Non-pigmented ciliary epithelial cell (primary cell): ENCODE data around the gene RNPEPL1.

Experiments
- DNase-seq: peaks from one replicate; pipeline ENCODE4 v3.0.0-alpha.2; 2010; ENCODE audit warnings: low read depth

The RNPEPL1 gene

DNA sequence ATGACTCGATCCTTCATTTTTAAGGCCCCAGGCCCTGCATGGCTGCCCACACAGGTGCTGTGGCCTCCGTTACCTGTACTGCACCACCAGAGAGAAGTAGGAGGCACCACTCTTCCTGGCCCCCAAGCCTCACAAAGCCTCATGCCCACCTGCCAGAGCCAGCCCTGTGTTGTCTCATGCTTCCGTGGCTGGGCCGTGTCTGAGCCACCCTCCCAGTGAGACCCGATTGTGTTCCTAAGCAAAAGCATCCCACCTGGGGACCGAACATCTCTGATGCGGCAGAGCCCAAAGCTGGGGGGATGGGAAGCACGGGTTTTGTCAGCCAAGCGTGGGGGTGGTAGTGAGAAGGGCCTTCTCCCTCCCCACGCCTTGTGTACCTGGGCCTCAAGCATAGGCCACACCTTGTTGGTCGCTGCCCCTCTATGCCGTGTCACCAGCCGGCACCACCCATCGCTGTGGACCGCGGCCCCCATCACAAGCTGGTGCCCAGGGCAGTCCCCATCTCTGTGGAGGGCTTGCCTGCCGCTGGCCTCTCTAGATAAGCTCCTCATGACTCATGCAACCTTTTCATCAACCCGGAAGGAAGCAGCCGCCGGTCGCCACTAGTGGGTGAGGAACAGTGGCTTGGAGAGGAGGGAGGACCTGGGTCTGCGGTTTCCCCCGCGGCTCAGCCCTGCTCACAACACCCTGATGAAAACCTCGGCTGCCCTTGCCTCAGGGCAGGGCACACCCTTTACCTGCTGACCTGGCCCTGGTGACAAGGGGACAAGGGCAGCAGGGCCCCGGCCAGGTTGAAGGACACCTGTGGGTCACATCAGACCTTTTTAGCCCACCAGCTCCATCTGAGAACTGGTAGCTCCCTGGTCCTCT is 2.7 kb upstream of the RNPEPL1 start:
- DNase-seq = no peak

DNA sequence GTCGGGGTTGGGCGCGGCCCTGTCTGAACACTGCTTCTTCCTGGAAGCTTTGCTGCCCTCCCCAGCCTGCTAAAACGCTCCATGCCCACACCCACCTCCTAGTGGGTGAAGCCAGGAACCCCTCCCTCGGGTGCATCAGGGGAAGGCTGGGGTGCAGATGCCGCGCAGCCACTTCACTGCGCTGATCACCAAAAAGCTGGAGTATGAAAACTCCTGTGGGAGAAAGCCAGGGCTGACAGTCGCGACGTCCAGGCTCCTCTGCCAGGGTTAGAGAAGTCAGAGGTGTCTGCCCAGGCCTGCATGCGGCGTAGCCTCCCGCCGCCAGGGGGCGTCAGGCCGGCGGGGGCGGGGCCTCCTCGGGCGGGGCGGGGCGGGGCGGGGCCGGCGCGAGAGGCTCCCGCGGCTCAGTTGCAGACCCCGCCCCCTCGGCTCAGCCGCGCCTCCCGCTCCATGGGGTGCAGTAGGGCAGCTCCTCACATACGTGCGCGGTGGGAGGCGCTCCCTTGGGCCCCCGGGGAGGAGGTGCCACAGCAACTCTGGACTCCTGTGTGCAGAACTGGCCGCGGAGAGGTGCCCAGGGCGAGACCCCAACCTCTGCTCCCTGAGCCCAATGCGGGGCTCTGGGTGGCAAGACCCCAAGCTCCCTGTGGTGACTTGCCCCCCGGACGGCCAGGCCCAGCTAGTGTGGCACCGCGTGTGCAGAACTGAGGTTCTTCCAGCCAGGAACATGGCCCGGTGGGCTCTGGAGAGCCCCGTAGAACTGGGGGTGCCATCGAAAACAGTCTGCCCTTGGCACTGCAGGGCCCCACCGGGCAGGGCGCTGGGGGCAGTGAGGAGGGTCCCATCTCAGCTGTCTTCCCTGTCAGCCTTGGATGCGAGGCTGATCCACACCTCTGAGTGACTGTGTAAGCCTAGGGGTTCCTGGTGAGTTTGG is 1.8 kb upstream of the RNPEPL1 start:
- no peak for DNase-seq

DNA sequence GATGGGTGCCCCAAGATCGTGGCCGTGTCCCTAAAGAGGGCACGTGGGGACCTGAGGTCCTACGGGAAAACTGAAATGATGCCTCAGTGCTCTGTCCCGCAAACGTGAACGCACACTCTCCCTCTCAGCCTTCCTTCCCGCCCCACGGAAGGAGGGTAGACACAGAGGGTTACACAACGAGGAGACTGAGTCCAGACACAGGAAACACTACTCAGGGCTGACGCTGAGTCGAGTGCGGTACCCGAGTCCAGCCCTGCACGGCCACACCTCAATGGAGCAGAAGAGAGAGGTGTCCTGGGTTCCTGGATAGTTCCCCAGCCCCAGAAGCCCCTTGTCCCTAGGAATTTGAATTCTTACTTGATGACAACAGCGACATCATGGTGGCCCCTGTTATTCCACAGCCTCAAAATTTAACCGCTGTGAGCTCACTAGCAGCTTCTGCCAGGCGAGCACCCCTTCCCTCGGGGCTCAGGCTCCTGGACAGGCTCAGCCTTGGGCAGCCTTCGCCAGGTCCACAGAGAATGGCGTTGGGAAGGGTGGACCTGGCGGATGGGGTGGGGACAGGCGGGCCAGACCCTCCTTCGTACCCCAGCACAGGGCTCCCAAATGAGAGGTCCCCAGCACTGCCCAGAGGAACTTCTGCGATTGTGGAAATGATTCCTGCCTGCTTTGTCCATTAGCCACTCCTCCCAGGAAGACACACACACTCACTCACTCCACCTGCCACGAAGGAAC is 980 bp upstream of the RNPEPL1 start:
- no peak for DNase-seq

DNA sequence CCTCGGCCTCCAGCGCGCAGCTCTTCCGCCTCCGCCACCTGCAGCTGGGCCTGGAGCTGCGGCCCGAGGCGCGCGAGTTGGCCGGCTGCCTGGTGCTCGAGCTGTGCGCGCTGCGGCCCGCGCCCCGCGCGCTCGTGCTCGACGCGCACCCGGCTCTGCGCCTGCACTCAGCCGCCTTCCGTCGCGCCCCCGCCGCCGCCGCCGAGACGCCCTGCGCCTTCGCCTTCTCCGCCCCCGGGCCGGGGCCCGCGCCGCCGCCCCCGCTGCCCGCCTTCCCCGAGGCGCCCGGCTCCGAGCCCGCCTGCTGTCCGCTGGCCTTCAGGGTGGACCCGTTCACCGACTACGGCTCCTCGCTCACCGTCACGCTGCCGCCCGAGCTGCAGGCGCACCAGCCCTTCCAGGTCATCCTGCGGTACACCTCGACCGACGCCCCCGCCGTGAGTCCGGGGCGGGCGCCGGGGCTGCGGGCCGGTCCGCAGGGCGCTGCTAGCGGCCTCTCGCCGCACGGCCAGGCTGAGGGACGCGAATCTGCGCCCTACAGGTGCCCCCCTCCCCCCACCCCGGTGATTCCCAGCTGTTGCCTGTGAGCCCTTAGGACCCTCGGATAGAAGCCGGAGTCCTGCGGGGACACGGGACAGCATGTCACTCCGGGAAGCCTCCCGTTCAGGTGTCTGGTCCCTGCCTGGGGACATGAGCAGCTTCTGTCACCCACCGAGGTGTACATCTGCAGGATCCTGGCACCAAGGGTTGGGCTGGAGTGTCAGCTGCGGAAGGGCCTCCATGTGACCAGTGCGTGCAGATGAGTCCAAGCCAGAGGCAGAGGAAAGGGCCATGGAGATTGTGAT is 616 bp downstream of the RNPEPL1 start:
- no peak for DNase-seq

DNA sequence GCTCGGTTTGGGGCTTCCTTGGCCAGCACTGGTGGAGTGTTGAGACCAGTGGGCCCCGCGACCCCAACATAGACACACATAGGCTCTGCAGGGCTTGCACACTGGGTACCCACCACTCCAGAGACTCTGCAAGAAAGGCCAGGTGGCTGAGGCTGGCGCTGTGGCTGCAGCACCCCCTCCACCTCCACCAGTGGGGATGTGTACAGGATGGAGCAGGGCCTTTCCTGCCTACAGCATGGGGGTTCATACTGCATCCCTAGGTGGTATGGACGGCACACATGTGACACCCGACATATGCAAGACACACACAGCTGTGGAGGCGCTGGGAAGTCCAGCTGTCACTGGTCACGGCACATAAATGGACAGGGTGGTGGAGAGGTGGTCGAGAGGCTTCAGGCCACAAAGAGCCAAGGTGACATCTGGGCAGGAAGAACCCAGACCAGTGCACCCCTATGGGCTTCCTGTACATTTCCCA is 1.3 kb downstream of the RNPEPL1 start:
- no peak for DNase-seq

DNA sequence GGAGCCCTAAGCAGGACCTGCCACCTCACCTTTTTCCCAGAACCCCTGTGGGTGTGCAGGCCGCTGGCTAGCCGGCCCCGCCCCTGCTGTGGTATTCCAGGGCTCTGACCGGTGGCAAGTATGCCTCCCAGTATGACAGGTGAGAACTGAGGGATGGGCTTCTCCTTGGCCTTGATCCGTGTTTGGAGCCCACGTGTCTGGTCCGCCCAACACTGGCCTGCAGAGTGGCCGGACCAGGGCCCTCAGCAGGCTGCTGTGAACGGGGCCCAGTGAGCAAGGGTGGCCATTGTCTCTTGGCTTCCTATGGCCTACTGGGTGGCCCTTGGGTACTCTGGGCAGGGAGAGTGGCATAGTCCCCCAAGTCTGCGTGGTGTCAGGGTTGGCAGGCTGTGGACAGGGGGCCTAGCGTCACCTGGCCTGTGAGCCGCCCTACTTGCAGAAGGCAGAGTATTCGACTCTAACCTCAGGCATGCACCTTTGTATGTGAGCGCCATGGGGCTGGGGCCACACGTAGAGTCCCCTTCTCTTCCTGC is 1.8 kb downstream of the RNPEPL1 start:
- no peak for DNase-seq

DNA sequence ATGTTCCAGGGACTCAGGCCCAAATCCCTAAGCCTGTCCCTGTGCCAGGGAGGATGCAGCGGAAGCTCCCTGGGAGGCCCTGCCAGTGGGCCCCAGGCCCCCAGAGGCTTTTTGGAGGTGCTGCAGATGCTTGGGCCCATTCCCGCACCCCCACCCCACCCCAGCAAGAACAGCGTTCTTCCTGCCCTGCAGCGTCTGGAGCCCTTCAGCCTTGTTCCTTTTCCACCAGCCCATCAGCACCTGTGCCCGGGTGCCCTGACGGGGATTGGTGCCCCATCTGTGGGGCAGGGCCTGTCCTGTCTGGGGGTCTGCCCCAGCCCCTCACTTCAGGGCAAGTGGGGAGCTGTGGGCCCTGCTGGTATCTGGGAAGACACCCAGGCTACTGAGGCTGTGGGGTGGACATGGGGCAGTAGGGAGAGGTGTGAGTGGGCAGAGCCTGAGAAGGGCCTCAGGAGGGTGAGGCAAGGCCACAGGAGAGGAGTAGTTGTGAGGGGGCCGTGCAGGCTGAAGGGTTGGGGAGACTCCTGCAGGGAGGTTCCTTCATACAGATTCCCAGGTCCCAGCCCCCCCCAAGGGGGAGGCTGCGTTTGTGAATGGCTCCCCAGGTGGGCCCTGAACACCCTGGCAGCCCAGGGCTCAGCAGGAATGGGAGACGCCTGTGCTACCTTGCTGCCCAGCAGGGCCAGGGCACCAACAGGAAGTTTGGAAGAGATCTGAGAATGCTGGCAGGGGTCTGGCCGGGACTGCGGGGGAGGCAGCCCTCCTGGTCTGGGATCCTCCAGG is 2.4 kb downstream of the RNPEPL1 start:
- no peak for DNase-seq

DNA sequence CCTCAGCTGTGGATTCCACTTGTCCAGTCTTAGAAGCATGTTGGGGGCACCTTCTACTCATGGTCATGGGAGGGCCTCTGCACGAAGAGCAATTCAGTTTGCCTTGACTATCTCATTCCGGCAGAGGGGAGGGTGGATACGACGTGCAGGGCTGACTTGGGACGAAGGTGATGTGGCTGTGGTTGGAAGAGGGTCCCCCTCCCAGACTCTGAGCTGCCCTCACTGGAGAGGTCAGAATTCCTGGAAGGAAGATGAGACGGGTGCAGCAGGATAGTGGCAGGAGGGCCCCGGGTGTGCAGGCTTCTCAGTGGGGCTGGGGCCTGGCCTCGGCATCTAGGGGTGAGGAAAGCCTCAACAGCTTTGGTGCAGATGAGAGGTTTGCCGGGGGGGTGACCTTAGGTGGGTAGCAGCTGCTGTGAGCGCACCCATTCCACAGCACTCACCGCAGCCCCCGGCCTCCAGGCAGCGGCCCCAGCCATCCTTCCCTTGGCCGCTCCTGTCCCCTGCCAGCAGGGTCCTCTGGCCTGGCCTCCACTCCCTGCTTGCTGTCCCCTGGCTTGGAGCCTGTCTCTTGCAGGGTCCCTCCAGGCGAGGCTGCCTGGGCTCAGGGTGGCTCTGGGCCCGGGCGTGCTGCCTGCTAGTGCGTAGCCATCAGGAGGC is 3.2 kb downstream of the RNPEPL1 start:
- no peak for DNase-seq

DNA sequence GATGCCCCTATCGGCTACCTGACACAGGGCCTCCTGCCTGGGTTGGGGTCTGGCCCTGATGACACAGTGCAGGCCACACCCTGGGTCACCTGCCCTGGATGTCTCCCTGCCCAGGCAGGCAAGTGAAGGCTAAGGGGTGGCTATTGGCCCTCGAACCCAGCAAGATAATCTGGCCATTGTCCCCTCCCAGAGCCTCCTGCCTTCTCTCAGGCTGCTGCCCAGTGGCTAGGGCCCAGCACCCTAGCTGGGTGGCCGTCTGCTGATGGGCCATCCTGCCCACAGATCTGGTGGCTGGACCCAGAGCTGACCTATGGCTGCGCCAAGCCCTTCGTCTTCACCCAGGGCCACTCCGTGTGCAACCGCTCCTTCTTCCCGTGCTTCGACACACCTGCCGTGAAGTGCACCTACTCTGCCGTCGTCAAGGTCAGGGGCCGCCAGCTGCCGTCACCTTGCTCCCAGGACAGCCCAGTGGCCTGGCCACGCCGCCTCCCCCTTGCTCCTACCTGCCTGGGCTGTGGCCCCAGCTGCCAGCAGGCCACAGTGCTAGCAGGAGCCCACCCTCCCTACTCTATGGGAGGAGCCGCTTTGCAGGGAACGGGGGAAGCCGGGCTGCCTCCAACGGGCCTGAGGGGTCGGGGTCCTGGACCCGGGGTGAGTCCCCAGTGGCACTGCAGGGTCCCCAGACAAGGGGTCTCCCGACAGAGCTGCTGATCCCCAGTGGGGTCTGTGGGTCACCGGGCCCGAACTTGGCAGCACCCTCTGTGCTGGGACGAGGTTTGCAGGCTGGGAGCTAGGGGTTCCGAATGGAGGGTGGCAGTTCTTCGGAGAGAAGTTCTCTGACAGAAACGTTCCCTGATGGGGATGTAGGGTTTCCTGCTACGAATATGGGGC is 4.1 kb downstream of the RNPEPL1 start:
- no peak for DNase-seq

DNA sequence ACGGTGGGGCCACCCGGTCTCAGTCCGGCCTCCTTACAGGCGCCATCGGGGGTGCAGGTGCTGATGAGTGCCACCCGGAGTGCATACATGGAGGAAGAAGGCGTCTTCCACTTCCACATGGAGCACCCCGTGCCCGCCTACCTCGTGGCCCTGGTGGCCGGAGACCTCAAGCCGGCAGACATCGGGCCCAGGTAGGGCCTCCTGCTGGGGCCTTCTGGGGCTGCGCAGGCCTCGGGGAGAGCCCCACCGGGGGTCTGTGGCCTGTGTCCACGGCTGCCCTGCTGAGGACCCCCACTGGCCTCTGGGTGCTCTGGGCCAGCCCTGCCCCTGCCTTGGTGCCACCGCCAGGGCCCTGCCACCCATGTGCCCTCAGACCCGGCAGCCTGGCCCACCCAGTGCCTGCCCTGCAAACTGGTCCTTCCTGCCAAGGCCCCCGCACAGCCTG is 4.8 kb downstream of the RNPEPL1 start:
- no peak for DNase-seq

DNA sequence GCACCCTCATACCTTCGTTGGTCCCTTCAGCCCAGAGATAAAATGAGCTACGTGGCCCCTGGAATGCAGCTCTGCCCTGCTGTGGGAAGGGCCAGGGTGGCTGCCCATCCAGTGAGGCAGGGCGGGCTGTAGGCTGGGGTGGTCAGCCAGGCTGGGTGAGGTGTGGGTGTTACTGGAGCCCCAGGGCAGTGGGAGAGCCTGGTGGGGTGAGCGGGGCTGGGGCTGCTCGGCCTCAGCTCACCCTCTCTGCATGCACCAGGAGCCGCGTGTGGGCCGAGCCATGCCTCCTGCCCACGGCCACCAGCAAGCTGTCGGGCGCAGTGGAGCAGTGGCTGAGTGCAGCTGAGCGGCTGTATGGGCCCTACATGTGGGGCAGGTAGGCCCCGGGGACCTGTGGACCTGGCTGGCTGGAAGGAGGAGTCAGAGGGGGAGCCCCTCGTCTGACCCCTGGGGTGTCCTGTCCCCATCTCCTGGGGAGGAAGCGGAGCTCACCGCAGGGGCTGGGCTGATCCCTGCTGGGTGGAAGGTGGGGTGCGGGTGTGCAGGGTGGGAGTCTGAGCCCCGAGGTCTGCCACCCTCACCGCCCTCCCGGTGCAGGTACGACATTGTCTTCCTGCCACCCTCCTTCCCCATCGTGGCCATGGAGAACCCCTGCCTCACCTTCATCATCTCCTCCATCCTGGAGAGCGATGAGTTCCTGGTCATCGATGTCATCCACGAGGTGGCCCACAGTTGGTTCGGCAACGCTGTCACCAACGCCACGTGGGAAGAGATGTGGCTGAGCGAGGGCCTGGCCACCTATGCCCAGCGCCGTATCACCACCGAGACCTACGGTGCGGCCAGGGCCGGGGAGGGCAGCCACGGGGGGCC is 5.5 kb downstream of the RNPEPL1 start:
- DNase-seq = no peak

DNA sequence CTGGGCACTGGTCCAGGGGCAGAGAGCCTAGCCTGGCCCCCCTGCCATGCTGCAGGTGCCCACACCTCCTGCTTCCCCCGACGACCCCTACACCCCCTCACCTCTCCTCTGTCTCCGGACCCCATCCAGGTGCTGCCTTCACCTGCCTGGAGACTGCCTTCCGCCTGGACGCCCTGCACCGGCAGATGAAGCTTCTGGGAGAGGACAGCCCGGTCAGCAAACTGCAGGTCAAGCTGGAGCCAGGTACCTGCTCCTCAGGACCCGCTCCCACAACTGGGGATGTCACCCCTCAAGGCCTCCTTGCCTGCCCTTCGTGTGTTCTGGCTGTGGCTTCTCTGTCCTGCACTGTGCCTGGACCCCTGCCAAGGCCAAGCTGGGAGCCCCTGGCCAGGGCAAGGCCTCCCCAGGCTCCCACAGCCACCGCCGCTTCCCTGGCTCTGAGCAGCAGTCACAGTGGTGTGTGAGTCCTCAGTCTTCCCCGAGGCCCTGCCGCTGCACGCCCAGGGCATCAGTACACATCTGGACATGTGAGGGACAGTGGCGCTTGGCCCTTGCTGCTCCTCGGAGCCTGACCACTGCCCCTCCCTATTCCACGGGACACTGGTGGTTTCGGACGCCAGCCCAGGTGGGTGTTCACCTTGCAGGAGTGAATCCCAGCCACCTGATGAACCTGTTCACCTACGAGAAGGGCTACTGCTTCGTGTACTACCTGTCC is 6.3 kb downstream of the RNPEPL1 start:
- DNase-seq = no peak

DNA sequence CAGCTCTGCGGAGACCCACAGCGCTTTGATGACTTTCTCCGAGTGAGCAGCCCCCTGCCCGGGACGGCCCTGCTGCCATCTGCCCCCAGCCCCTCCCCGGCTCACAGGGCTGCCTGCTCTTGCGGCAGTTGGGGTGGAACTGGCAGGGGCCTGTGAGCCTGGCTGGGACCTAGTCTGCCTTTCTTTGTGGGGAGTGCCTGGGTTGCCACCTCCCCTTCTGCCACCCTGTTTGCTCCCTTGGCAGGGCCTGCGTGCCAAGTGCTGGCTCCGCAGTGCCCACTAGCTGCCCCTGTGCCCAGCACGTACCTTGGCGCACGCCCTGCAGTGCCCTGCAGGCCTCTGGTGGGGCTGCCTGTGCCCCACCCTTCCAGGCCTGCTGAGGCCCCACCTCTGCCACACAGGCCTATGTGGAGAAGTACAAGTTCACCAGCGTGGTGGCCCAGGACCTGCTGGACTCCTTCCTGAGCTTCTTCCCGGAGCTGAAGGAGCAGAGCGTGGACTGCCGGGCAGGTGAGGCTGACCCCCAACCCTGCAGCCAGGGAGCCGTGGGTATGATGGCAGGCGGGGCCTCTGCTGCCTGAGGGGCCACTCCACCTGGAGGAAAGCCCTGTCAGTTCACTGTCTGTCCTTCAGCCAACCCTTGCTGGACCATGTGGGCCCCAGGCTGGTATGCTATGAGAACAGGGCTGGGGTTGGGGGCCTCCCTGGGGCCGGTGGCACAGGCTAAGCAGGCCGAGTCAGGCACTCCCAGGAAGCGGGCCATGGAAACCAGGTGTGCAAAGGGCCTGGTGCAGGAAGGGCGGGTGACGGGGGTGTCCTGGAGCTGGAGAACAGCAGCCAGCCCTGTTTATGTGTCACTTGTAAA is 7.0 kb downstream of the RNPEPL1 start:
- no peak for DNase-seq

DNA sequence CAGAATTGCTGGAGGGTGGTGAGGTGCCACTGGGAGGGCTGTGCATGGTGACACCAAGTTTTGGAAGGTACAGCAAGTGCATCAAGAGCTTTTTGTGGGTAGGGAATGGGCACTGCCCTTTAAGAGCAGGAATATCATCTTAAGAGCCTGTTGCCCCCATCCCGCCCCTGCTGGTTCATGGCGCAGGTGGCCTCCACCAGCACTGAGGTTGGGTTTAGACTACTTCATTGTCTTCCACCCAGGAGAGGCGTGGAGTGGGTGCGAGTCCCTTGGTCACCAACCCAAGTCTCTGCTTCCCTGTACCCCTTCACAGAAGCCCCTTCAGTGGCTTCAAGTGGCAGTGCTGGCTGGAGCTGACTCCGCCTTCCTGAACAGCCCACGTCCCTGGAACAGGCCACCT is 7.8 kb downstream of the RNPEPL1 start:
- DNase-seq = no peak

DNA sequence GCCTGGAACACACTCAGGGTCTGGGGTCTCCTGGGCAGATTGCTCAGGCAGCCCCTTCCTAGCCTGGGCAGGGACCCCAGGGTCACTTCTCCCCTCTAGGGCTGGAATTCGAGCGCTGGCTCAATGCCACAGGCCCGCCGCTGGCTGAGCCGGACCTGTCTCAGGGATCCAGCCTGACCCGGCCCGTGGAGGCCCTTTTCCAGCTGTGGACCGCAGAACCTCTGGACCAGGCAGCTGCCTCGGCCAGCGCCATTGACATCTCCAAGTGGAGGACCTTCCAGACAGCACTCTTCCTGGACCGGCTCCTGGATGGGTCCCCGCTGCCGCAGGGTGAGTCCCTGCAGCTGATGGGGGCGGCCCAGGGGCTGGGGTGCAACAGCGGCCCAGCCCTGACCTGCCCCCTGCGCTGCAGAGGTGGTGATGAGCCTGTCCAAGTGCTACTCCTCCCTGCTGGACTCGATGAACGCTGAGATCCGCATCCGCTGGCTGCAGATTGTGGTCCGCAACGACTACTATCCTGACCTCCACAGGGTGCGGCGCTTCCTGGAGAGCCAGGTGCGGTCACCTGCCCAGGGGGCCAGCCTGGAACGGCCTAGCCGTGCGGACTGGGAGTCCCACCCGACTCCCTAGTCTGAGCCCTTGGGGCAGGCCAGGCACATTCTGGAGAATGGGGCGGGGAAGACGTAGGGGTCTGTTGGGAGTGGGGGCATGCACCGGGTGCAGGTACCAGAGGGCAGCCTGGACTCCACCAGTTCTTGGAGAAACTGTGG is 8.3 kb downstream of the RNPEPL1 start:
- no peak for DNase-seq
